ENCODE results near the gene PLA2G4D.

PLA2G4D gene

DNA sequence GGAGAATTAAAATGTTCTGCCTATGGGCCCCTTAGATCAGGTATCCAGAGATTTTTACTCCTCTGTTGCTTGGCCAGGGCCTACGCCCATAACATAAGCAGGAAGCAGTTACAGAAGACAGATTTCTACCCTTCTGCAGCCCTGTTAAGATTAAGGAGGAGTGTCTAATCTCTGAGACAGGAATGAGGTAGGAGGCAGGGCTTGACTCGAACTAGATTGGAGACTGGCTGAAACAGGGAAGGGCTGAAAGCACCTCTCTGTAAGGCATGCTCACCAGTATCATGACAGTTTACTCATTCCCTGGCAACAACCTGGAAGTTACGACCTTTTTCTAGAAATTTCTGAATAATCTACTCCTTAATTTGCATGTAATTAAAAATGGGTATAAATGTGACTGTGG is 16.7 kb downstream of the PLA2G4D start:
- Histone ChIP-seq H3K9ac (ENCODE audit: low read depth, low read length) (no peak overlapping the region), H4K20me1 (ENCODE audit: insufficient read depth, low read length) (no peaks in the 10 kb centered on the region), H3K4me2 (ENCODE audit: insufficient read depth, low read length) (no peak overlapping the region), H3K9me3 (ENCODE audit: insufficient read depth, low read length, severe bottlenecking) (no peaks in the 10 kb centered on the region), H2AFZ (ENCODE audit: low read depth, low read length) (no peak overlapping the region), H3K4me1 (ENCODE audit: insufficient read depth, low read length) (no peaks in the 10 kb centered on the region), H3K79me2 (ENCODE audit: insufficient read depth, low read length) (no peaks in the 10 kb centered on the region), H3K36me3 (ENCODE audit: insufficient read depth, low read length) (no peaks in the 10 kb centered on the region), H3K4me3 (ENCODE audit: low read depth in 1 of 2, low read length in 2 of 2) (no peak overlapping the region), H3K27ac (ENCODE audit: low read length) (no peak overlapping the region), H3K27me3 (ENCODE audit: insufficient read depth, low read length, poor library complexity) (no peaks in the 10 kb centered on the region)
- no peak for ATAC-seq (ENCODE audit: insufficient read depth, low read depth)
- no peak for TF ChIP-seq EZH2 (IDR thresholded peaks at IDR 0.05; ENCODE audit: borderline replicate concordance, low read depth, low read length, severe bottlenecking)
- TF ChIP-seq CTCF (IDR thresholded peaks at IDR 0.05; ENCODE audit: borderline replicate concordance, extremely low read depth, low read length, poor library complexity, severe bottlenecking) = no peak
- no peak for DNase-seq

DNA sequence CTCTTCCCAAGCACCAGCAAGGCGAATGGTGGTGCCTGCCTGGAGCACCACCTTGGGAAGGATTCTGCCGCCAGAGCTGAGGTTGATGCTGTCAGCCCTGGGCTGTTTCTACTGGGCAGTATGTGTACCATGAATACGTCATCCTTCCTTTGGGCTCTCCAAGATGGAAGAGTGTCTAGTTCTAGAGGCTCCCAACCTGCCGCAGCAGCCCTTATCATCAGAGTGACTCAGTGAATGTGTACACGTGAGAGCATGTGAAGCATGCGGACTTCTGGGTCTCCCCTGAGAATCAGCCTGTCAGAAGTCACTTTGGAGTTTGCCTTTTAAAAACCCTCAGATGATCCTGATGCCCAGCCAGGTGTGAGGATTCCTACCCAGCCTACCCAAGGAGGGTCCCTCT is 20.9 kb downstream of the PLA2G4D start:
- no peak overlapping the region for H3K4me2 ChIP-seq (ENCODE audit: insufficient read depth, low read length)
- no peaks in the 10 kb centered on the region for H3K79me2 ChIP-seq (ENCODE audit: insufficient read depth, low read length)
- no peaks in the 10 kb centered on the region for H3K4me1 ChIP-seq (ENCODE audit: insufficient read depth, low read length)
- H3K9me3 ChIP-seq (ENCODE audit: insufficient read depth, low read length, severe bottlenecking) = no peaks in the 10 kb centered on the region
- no peak overlapping the region for H2AFZ ChIP-seq (ENCODE audit: low read depth, low read length)
- no peaks in the 10 kb centered on the region for H4K20me1 ChIP-seq (ENCODE audit: insufficient read depth, low read length)
- no peaks in the 10 kb centered on the region for H3K27me3 ChIP-seq (ENCODE audit: insufficient read depth, low read length, poor library complexity)
- H3K36me3 ChIP-seq (ENCODE audit: insufficient read depth, low read length) = no peaks in the 10 kb centered on the region
- H3K4me3 ChIP-seq (ENCODE audit: low read depth in 1 of 2, low read length in 2 of 2) = no peak overlapping the region
- TF ChIP-seq CTCF (IDR thresholded peaks at IDR 0.05; ENCODE audit: borderline replicate concordance, extremely low read depth, low read length, poor library complexity, severe bottlenecking) (no peak), EZH2 (IDR thresholded peaks at IDR 0.05; ENCODE audit: borderline replicate concordance, low read depth, low read length, severe bottlenecking) (no peak)
- DNase-seq (no peak), ATAC-seq (ENCODE audit: insufficient read depth, low read depth) (no peak)
- H3K27ac ChIP-seq (ENCODE audit: low read length) = no peak overlapping the region
- no peak overlapping the region for H3K9ac ChIP-seq (ENCODE audit: low read depth, low read length)

DNA sequence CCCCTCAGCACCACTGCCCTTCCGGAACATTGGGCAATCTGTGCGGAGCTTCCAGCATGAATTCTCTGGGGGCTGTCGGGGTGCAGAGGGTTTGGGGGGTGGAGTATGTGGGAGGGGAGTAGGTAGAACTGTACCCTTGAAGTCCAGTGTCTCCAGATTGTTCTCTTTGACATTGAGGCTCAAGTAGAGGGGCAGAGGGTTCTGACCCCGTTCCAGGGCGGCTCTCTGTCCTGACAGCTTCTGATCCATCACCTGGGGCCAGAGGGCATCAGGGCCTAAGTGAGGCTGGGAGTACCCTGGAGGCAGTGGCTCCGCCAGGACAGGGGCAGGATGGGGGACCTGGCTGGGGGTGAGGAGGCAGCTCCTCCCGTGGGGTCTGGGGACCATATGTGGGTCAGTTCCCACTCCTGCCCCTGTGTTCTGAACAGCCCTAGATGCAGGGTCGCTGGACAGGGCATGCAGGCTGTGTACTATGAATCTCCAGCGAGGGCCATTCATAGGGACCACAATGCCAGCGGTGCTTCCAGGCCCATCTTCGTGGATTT is 22.1 kb downstream of the PLA2G4D start:
- H3K9me3 ChIP-seq (ENCODE audit: insufficient read depth, low read length, severe bottlenecking) = no peaks in the 10 kb centered on the region
- H3K27ac ChIP-seq (ENCODE audit: low read length) = no peak overlapping the region
- H3K27me3 ChIP-seq (ENCODE audit: insufficient read depth, low read length, poor library complexity) = no peaks in the 10 kb centered on the region
- no peak overlapping the region for H3K4me2 ChIP-seq (ENCODE audit: insufficient read depth, low read length)
- H2AFZ ChIP-seq (ENCODE audit: low read depth, low read length) = no peak overlapping the region
- no peak for DNase-seq
- no peaks in the 10 kb centered on the region for H3K4me1 ChIP-seq (ENCODE audit: insufficient read depth, low read length)
- H3K4me3 ChIP-seq (ENCODE audit: low read depth in 1 of 2, low read length in 2 of 2) = no peak overlapping the region
- TF ChIP-seq CTCF (IDR thresholded peaks at IDR 0.05; ENCODE audit: borderline replicate concordance, extremely low read depth, low read length, poor library complexity, severe bottlenecking) (no peak), EZH2 (IDR thresholded peaks at IDR 0.05; ENCODE audit: borderline replicate concordance, low read depth, low read length, severe bottlenecking) (no peak)
- no peak for ATAC-seq (ENCODE audit: insufficient read depth, low read depth)
- H3K9ac ChIP-seq (ENCODE audit: low read depth, low read length) = no peak overlapping the region
- H3K36me3 ChIP-seq (ENCODE audit: insufficient read depth, low read length) = no peaks in the 10 kb centered on the region
- H4K20me1 ChIP-seq (ENCODE audit: insufficient read depth, low read length) = no peaks in the 10 kb centered on the region
- H3K79me2 ChIP-seq (ENCODE audit: insufficient read depth, low read length) = no peaks in the 10 kb centered on the region

DNA sequence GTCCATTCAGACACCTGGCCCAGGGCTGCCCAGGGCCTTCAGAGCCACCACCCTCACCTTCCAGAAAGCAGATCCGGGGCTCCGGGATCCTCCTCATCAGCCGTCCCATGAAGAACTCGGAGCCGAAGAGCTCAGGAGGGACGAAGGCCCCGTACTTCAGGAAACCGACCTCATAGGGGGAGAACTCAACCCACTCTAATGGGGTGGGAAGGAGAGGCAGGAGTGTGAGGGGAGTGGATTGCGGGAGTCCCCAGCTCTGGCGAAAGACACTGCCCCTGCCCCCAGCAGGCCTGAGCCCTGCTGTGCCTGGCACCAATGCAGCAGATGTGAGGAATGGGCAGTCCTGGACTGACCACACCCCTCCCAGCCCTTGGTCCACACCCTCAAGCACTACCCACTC is 22.6 kb downstream of the PLA2G4D start:
- H4K20me1 ChIP-seq (ENCODE audit: insufficient read depth, low read length) = no peaks in the 10 kb centered on the region
- H3K9ac ChIP-seq (ENCODE audit: low read depth, low read length) = no peak overlapping the region
- no peaks in the 10 kb centered on the region for H3K79me2 ChIP-seq (ENCODE audit: insufficient read depth, low read length)
- DNase-seq (no peak), ATAC-seq (ENCODE audit: insufficient read depth, low read depth) (no peak)
- no peaks in the 10 kb centered on the region for H3K4me1 ChIP-seq (ENCODE audit: insufficient read depth, low read length)
- no peak overlapping the region for H2AFZ ChIP-seq (ENCODE audit: low read depth, low read length)
- H3K4me3 ChIP-seq (ENCODE audit: low read depth in 1 of 2, low read length in 2 of 2) = no peak overlapping the region
- no peak for TF ChIP-seq CTCF (IDR thresholded peaks at IDR 0.05; ENCODE audit: borderline replicate concordance, extremely low read depth, low read length, poor library complexity, severe bottlenecking)
- TF ChIP-seq EZH2 (IDR thresholded peaks at IDR 0.05; ENCODE audit: borderline replicate concordance, low read depth, low read length, severe bottlenecking) = no peak
- no peaks in the 10 kb centered on the region for H3K27me3 ChIP-seq (ENCODE audit: insufficient read depth, low read length, poor library complexity)
- no peaks in the 10 kb centered on the region for H3K36me3 ChIP-seq (ENCODE audit: insufficient read depth, low read length)
- no peaks in the 10 kb centered on the region for H3K9me3 ChIP-seq (ENCODE audit: insufficient read depth, low read length, severe bottlenecking)
- H3K27ac ChIP-seq (ENCODE audit: low read length) = no peak overlapping the region
- no peak overlapping the region for H3K4me2 ChIP-seq (ENCODE audit: insufficient read depth, low read length)

Measured in DND-41 (cell line).